ENCODE results near the gene CAB39.

GRCh38 chr2:230814616-230815015, 102.0 kb downstream of the CAB39 start:
- TF ChIP-seq, protein P1, sequence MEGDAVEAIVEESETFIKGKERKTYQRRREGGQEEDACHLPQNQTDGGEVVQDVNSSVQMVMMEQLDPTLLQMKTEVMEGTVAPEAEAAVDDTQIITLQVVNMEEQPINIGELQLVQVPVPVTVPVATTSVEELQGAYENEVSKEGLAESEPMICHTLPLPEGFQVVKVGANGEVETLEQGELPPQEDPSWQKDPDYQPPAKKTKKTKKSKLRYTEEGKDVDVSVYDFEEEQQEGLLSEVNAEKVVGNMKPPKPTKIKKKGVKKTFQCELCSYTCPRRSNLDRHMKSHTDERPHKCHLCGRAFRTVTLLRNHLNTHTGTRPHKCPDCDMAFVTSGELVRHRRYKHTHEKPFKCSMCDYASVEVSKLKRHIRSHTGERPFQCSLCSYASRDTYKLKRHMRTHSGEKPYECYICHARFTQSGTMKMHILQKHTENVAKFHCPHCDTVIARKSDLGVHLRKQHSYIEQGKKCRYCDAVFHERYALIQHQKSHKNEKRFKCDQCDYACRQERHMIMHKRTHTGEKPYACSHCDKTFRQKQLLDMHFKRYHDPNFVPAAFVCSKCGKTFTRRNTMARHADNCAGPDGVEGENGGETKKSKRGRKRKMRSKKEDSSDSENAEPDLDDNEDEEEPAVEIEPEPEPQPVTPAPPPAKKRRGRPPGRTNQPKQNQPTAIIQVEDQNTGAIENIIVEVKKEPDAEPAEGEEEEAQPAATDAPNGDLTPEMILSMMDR (IDR thresholded peaks at IDR 0.05 in 8 of 11, conservative IDR thresholded peaks at IDR 0.05 in 3 of 11), result peak in 3 of 11 experiments; percentile 14 to 31 (median 24)
- no peak for TF ChIP-seq POLR2A (IDR thresholded peaks at IDR 0.05)

Data from spleen (tissue), 7 donors.